GM23248 (cell line): ENCODE data around the gene DUSP15. TPM values are rescaled to one million over a fixed set of nuclear protein-coding genes. Genes with fewer than 3 reads are reported as not detected.

ENCODE experiments used
- DNase-seq: peaks from one replicate; pipeline ENCODE4 v3.0.0-alpha.2; 2015
- H2AFZ ChIP-seq: fragments of 200-600 bp; sonication (generic); 2 replicates; pipeline ENCODE4 v1.6.1; 2016; ENCODE audit warnings: antibody characterized with exemption
- H3F3A ChIP-seq: fragments of 200-600 bp; sonication (generic); 2 replicates; pipeline ENCODE4 v1.6.1; 2016; ENCODE audit warnings: mild to moderate bottlenecking, antibody characterized with exemption, mixed run types; ENCODE audit not compliant: insufficient read depth
- H3K27ac ChIP-seq: fragments of 200-600 bp; sonication (generic); 2 replicates; pipeline ENCODE4 v1.5.1; 2016; ENCODE audit warnings: mild to moderate bottlenecking
- H3K27me3 ChIP-seq: fragments of 200-600 bp; sonication (generic); replicated peaks from 2 replicates; pipeline ENCODE4 v1.6.1; 2016; ENCODE audit warnings: mild to moderate bottlenecking; ENCODE audit not compliant: insufficient read depth
- H3K36me3 ChIP-seq: fragments of 200-600 bp; sonication (generic); 2 replicates; pipeline ENCODE4 v1.6.1; 2016; ENCODE audit warnings: low read depth, mild to moderate bottlenecking
- H3K4me1 ChIP-seq: fragments of 200-600 bp; sonication (generic); 2 replicates; pipeline ENCODE4 v1.6.1; 2016; ENCODE audit warnings: mild to moderate bottlenecking; ENCODE audit not compliant: insufficient read depth
- H3K4me2 ChIP-seq: fragments of 200-600 bp; sonication (generic); one replicate; pipeline ENCODE4 v1.6.1; 2016; ENCODE audit warnings: mild to moderate bottlenecking; ENCODE audit not compliant: unreplicated experiment
- H3K4me3 ChIP-seq: fragments of 200-600 bp; sonication (generic); 2 replicates; pipeline ENCODE4 v1.5.1; 2016; ENCODE audit warnings: mild to moderate bottlenecking
- H3K79me2 ChIP-seq: fragments of 200-600 bp; sonication (generic); 2 replicates; pipeline ENCODE4 v1.6.1; 2016; ENCODE audit warnings: mild to moderate bottlenecking; ENCODE audit not compliant: insufficient read depth
- H3K9ac ChIP-seq: fragments of 200-600 bp; sonication (generic); 2 replicates; pipeline ENCODE4 v1.6.1; 2016; ENCODE audit warnings: mild to moderate bottlenecking
- H3K9me2 ChIP-seq: fragments of 200-600 bp; sonication (generic); 2 replicates; pipeline ENCODE4 v1.6.1; 2016; ENCODE audit warnings: mixed run types, mild to moderate bottlenecking, moderate library complexity; ENCODE audit not compliant: insufficient read depth
- H3K9me3 ChIP-seq: fragments of 200-600 bp; sonication (generic); one replicate; pipeline ENCODE4 v1.6.1; 2017; ENCODE audit warnings: low read depth
- H4K20me1 ChIP-seq: fragments of 200-600 bp; sonication (generic); 2 replicates; pipeline ENCODE4 v1.6.0; 2016; ENCODE audit not compliant: insufficient read depth
- EZH2 ChIP-seq: fragments of 200-600 bp; sonication (generic); IDR thresholded peaks from 2 replicates; pipeline ENCODE4 v1.6.1; 2018; ENCODE audit warnings: antibody characterized with exemption, mild to moderate bottlenecking; ENCODE audit not compliant: insufficient read depth, poor library complexity, severe bottlenecking
- EZH2phosphoT487 ChIP-seq: fragments of 200-600 bp; sonication (generic); IDR thresholded peaks from 2 replicates; pipeline ENCODE4 v1.6.1; 2018; ENCODE audit warnings: antibody characterized with exemption, moderate library complexity, mild to moderate bottlenecking, low read depth; ENCODE audit not compliant: insufficient read depth
- WGBS, 2 experiments: methylation state at CpG; one replicate each; pipeline ENCODE4 v1.1.6; 2015 to 2017; ENCODE audit warnings: low lambda C conversion rate in 2 of 2, low coverage in 1 of 2; ENCODE audit errors: missing lambda C conversion rate in 2 of 2; 5-methylcytosine and 5-hydroxymethylcytosine counted together
- in situ Hi-C: fragments of 300-500 bp; cut with MboI; formaldehyde crosslinking; loops from 2 replicates; pipeline ENCODE4 v1.15.0; 2020
- polyA plus RNA-seq: library from polyadenylated mRNA; unstranded; fragments of >200 nt; fragmentation: Nextera tagmentation; extraction: Ambion mirVana; gene quantifications from 2 replicates; pipeline ENCODE4 v1.2.1, GENCODE V29; 2016
- total RNA-seq: library from RNA; depleted of rRNA; stranded (reverse); fragments of >200 nt; shearing (Covaris generic); gene quantifications from 2 replicates; pipeline ENCODE4 v1.2.3, GENCODE V29; 2014

Gene DUSP15
- total and polyA plus RNA-seq, 2 experiments from 2014 or later: not detected

DNA sequence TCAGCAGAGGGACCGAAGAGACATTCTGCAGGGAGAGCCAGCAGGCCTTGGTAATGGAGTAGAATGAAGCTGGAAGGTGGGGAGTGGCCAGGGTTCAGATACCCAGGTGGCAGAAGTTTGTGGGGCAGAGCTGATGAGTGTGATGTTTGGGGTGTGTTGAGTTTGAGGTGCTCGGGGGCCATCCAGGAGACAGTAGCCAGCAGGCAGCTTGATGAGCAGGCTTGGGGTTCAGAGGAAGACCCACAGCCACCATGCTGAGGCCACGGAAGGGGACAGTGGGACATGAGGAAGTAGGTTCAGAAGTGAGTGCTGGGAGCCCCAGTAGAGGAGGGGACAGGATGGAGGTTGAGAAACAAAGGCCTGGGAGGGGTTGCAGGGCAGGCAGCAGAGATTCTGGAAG is 13.8 kb downstream of the DUSP15 start:
- Histone ChIP-seq H3K9me2 (no peaks in the 10 kb centered on the region), H3K4me2 (no peak overlapping the region), H3K9me3 (no peaks in the 10 kb centered on the region), H3F3A (no peaks in the 10 kb centered on the region), H3K27me3 (peaks cover 77% of the 10 kb centered on the region), H4K20me1 (no peaks in the 10 kb centered on the region), H2AFZ (no peak overlapping the region), H3K79me2 (no peaks in the 10 kb centered on the region), H3K36me3 (no peaks in the 10 kb centered on the region), H3K27ac (no peak overlapping the region), H3K4me1 (0 out of 2 replicates have a peak, but pooled peaks cover 3% of the 10 kb centered on the region), H3K9ac (no peak overlapping the region), H3K4me3 (no peak overlapping the region)
- TF ChIP-seq EZH2phosphoT487: no peak
- 22 to 24% methylated on average over 3 of the region's 3 CpGs for WGBS, 2 experiments
- no peak for DNase-seq
- in situ Hi-C loops: loop anchor here (10.0 kb wide), 2 partner anchors 168 to 228 kb away; no protein-coding TSS in a partner anchor

DNA sequence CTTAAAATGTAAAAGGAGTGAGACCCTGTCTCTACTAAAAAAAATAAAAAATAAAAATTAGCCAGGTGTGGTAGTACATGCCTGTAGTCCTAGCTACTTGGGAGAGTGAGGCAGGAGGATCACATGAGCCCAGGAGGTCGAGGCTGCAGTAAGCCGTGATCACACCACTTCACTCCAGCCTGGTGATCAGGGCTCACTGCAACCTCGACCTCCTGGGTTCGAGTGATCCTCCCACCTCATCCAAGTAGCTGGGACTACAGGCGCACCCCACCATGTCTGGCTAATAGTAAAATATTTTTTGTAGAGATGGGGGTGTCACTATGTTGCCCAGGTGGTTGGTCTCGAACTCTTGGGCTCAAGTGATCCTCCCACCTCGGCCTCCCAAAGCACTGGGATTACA is 16.8 kb downstream of the DUSP15 start:
- H2AFZ ChIP-seq: no peak overlapping the region

DNA sequence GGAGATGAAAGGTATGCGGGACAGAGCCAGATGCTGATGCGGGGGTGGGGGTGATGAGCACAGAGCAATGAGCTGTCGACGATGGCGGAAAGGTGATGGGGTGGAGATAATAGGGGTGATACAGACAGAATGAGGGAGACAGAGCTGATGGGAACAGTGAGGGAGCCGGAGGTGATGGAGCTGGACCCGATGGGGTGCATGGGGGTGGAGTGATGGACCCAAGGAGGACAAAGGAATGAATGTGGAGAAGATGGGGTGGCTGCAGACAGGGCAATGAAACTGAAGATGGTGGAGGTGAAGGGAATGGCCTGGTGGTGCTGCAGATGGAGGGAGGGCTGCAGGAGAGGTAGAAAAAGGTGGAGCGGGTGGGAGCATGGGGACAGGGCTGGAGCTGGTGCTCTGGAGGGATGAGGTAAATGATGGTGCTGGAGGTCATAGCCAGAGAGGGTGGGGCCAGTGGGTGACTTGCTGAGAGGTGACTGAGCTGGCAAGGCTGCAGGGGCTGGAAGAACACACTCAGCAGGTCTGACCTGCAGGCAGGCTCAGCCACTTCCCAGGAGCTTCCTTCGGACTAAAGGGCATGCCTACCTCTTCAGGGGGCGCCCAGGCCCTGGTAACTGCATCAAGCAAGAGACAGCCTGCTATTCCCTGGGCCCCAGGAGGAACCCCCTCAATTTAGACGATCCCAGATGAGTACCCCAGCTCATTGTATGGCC is 18.9 kb downstream of the DUSP15 start:
- Histone ChIP-seq H3K4me3 (no peak overlapping the region), H3K9me3 (no peaks in the 10 kb centered on the region), H3K4me1 (no peaks in the 10 kb centered on the region), H3K9ac (no peak overlapping the region), H3K4me2 (no peak overlapping the region), H4K20me1 (no peaks in the 10 kb centered on the region), H3K79me2 (no peaks in the 10 kb centered on the region), H3K9me2 (no peaks in the 10 kb centered on the region), H3F3A (no peaks in the 10 kb centered on the region), H2AFZ (no peak overlapping the region), H3K27me3 (peaks cover 69% of the 10 kb centered on the region), H3K27ac (no peak overlapping the region), H3K36me3 (no peaks in the 10 kb centered on the region)
- 33 to 38% methylated on average over 11 of the region's 11 CpGs for WGBS, 2 experiments
- peak; percentile 27 for DNase-seq
- in situ Hi-C loops: loop anchor here (10.0 kb wide), 2 partner anchors 173 to 233 kb away; no protein-coding TSS in a partner anchor
- TF ChIP-seq EZH2: no peak
- TF ChIP-seq EZH2phosphoT487: no peak

More for the DNA sequence above, 16.8 kb downstream of the DUSP15 start:
- H3K79me2 ChIP-seq: no peaks in the 10 kb centered on the region
- WGBS, 2 experiments: 23 to 30% methylated on average over 7 of the region's 7 CpGs
- no peak overlapping the region for H3K4me2 ChIP-seq
- in situ Hi-C loops: loop anchor here (10.0 kb wide), 2 partner anchors 171 to 231 kb away; no protein-coding TSS in a partner anchor
- H3K9ac ChIP-seq: no peak overlapping the region
- no peak overlapping the region for H3K4me3 ChIP-seq
- no peaks in the 10 kb centered on the region for H3K4me1 ChIP-seq
- H3K9me3 ChIP-seq: no peaks in the 10 kb centered on the region
- no peaks in the 10 kb centered on the region for H3K9me2 ChIP-seq
- H3F3A ChIP-seq: no peaks in the 10 kb centered on the region
- peaks cover 78% of the 10 kb centered on the region for H3K27me3 ChIP-seq
- no peaks in the 10 kb centered on the region for H4K20me1 ChIP-seq
- no peaks in the 10 kb centered on the region for H3K36me3 ChIP-seq
- DNase-seq: no peak
- no peak for TF ChIP-seq EZH2
- TF ChIP-seq EZH2phosphoT487: no peak
- H3K27ac ChIP-seq: no peak overlapping the region

DNA sequence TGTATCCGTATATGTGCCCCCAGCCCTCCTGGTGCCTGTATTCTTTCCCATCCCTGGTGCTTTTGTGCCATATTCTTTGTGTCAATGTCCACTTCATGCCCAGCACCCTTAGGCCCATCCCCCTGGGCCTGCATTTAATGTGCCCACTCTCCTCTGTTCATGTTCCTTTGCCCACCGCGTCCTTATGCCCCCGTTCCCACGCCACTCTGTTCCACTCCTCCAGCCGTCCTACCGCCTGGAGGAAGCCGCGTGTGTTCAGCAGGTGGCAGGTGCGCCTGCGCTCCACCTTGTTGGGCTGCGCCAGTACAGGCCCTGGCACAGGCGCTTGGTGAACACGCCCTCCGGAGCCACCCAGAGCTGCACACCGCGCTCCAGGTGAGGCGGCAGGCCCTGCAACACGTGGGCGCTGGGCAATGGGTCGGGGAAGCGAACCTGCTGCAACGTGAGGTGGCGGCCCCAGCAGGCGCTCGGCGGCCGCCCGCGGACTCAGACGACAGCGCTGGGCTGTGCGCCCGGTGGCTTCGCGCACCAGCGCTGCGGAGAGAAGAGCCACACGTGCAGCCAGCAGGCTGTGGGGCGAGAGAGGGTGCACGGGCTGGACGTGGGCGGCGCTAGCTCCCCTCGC is 20.9 kb downstream of the DUSP15 start:
- H4K20me1 ChIP-seq: no peaks in the 10 kb centered on the region
- H3K4me1 ChIP-seq: no peaks in the 10 kb centered on the region
- DNase-seq: no peak
- no peak overlapping the region for H3K9ac ChIP-seq
- H3K9me3 ChIP-seq: no peaks in the 10 kb centered on the region
- 17 to 18% methylated on average over 41 to 44 of the region's 45 CpGs for WGBS, 2 experiments
- no peaks in the 10 kb centered on the region for H3K79me2 ChIP-seq
- H2AFZ ChIP-seq: no peak overlapping the region
- no peaks in the 10 kb centered on the region for H3F3A ChIP-seq
- no peak overlapping the region for H3K27ac ChIP-seq
- H3K4me2 ChIP-seq: no peak overlapping the region
- no peak overlapping the region for H3K4me3 ChIP-seq
- no peak for TF ChIP-seq EZH2phosphoT487
- TF ChIP-seq EZH2: no peak
- H3K9me2 ChIP-seq: no peaks in the 10 kb centered on the region
- peaks cover 49% of the 10 kb centered on the region for H3K27me3 ChIP-seq
- no peaks in the 10 kb centered on the region for H3K36me3 ChIP-seq
- in situ Hi-C loops: no loop called here
